GM18502 (cell line): Measurements from ENCODE around the gene THADA.

Experiments
- ATAC-seq: cut with Tn5 transposase; IDR thresholded peaks from one replicate; pipeline ENCODE4 v1.9.1; 2021; ENCODE audit warnings: mild to moderate bottlenecking; ENCODE audit not compliant: unreplicated experiment, poor library complexity

THADA gene

GRCh38 chr2:43270461-43270860 is 325.4 kb downstream of the THADA start:
- no peak for ATAC-seq

GRCh38 chr2:43269706-43270105 is 326.1 kb downstream of the THADA start:
- ATAC-seq, result no peak

GRCh38 chr2:43269074-43269572 is 326.7 kb downstream of the THADA start:
- ATAC-seq, result no peak

- ATAC-seq, result no peak
Observed at GRCh38 chr2:43268066-43268953, 327.5 kb downstream of the THADA start.

GRCh38 chr2:43267381-43267780 is 328.5 kb downstream of the THADA start:
- ATAC-seq, result no peak

GRCh38 chr2:43266711-43267111 is 329.1 kb downstream of the THADA start:
- ATAC-seq, result no peak

GRCh38 chr2:43265421-43265820 is 330.4 kb downstream of the THADA start:
- ATAC-seq, result no peak

- ATAC-seq, result no peak
Observed at GRCh38 chr2:43265001-43265400, 330.8 kb downstream of the THADA start.

- ATAC-seq, result no peak
Observed at GRCh38 chr2:43262951-43263350, 332.9 kb downstream of the THADA start.

GRCh38 chr2:43262239-43262638 is 333.6 kb downstream of the THADA start:
- ATAC-seq, result no peak

- ATAC-seq, result no peak
Observed at GRCh38 chr2:43259512-43259911, 336.3 kb downstream of the THADA start.

GRCh38 chr2:43258547-43259156 is 337.2 kb downstream of the THADA start:
- ATAC-seq, result no peak

- no peak for ATAC-seq
Observed at GRCh38 chr2:43255296-43255910, 340.4 kb downstream of the THADA start.

- ATAC-seq, result no peak
Observed at GRCh38 chr2:43254331-43254730, 341.5 kb downstream of the THADA start.

- ATAC-seq, result no peak
Observed at GRCh38 chr2:43251171-43251731, 344.6 kb downstream of the THADA start.

GRCh38 chr2:43250015-43250414 is 345.8 kb downstream of the THADA start:
- no peak for ATAC-seq

- ATAC-seq, result no peak
Observed at GRCh38 chr2:43248621-43249020, 347.2 kb downstream of the THADA start.

- no peak for ATAC-seq
Observed at GRCh38 chr2:43246641-43247040, 349.2 kb downstream of the THADA start.

GRCh38 chr2:43241558-43241957 is 354.3 kb downstream of the THADA start:
- ATAC-seq, result no peak

GRCh38 chr2:43240766-43241150 is 355.1 kb downstream of the THADA start:
- no peak for ATAC-seq
